SK-N-SH (cell line): ENCODE measurements around the gene LRRC45. TPM values are rescaled to one million over a fixed set of nuclear protein-coding genes. Genes with fewer than 3 reads are reported as not detected.

ENCODE experiments used
- CTCF ChIA-PET: fragments of 300-600, 350-600 bp; formaldehyde crosslinking; extraction: SDS; loops from one replicate; lab custom pipeline; 2021; lab: Yijun Ruan, JAX
- POLR2A ChIA-PET: fragments of 350-600 bp; sonication (Branson Sonifier 250); formaldehyde crosslinking; extraction: SDS; loops from one replicate; lab custom pipeline; 2020; ENCODE audit warnings: antibody characterized with exemption, inconsistent platforms; lab: Yijun Ruan, JAX
- DNase-seq: peaks from one replicate; pipeline ENCODE4 v3.0.0; 2012
- H2AFZ ChIP-seq: fragments of 200-600 bp; sonication (generic); 2 replicates; pipeline ENCODE4 v1.8.1; 2016; ENCODE audit warnings: antibody characterized with exemption, mild to moderate bottlenecking, low read depth
- H3F3A ChIP-seq: fragments of 200-600 bp; sonication (generic); replicated peaks from 2 replicates; pipeline ENCODE3; 2016; ENCODE audit warnings: antibody characterized with exemption, mild to moderate bottlenecking; ENCODE audit not compliant: insufficient read depth
- H3K27ac ChIP-seq, 2 experiments: fragments of 200-500 bp in 1 of 2; fragments of 200-600 bp in 1 of 2; sonication (Bioruptor generic) in 1 of 2; sonication (generic), shearing (Covaris generic) in 1 of 2; 2 replicates each; pipeline versions ENCODE4 v1.5.1 to v1.6.1; 2014 to 2016; ENCODE audit warnings: low read depth in 2 of 2, inconsistent platforms in 1 of 2, low read length in 1 of 2, mild to moderate bottlenecking in 1 of 2, mixed read lengths in 1 of 2
- H3K27me3 ChIP-seq: fragments of 200-600 bp; sonication (generic), shearing (Covaris generic); 2 replicates; pipeline ENCODE4 v1.6.1; 2016; ENCODE audit warnings: mixed run types; ENCODE audit not compliant: insufficient read depth
- H3K36me3 ChIP-seq, 2 experiments: fragments of 200-500 bp in 1 of 2; fragments of 200-600 bp in 1 of 2; sonication (Bioruptor generic) in 1 of 2; sonication (generic) in 1 of 2; replicated peaks in 1 of 2; 2 replicates each; pipeline versions ENCODE3 to v1.5.1; 2014 to 2016; ENCODE audit warnings: low read length in 1 of 2, mild to moderate bottlenecking in 1 of 2; ENCODE audit not compliant: insufficient read depth in 2 of 2, control insufficient read depth in 1 of 2
- H3K4me1 ChIP-seq, 2 experiments: fragments of 200-500 bp in 1 of 2; fragments of 200-600 bp in 1 of 2; sonication (Bioruptor generic) in 1 of 2; sonication (generic), shearing (Covaris generic) in 1 of 2; 2 replicates each; pipeline versions ENCODE4 v1.5.1 to v1.6.1; 2014 to 2016; ENCODE audit warnings: low read depth in 1 of 2, low read length in 1 of 2, mixed run types in 1 of 2; ENCODE audit not compliant: insufficient read depth in 2 of 2, control insufficient read depth in 1 of 2
- H3K4me2 ChIP-seq: fragments of 200-600 bp; sonication (generic), shearing (Covaris generic); 2 replicates; pipeline ENCODE4 v1.6.1; 2017; ENCODE audit warnings: mixed run types
- H3K4me3 ChIP-seq, 2 experiments: fragments of 200-500 bp in 1 of 2; fragments of 200-600 bp in 1 of 2; sonication (Bioruptor generic) in 1 of 2; sonication (generic), shearing (Covaris generic) in 1 of 2; 2 replicates each; pipeline versions ENCODE4 v1.5.1 to v1.8.1; 2014 to 2016; ENCODE audit warnings: low read depth in 2 of 2, inconsistent platforms in 1 of 2, low read length in 1 of 2, mild to moderate bottlenecking in 1 of 2, mixed read lengths in 1 of 2, moderate library complexity in 1 of 2
- H3K79me2 ChIP-seq: fragments of 200-600 bp; sonication (generic); 2 replicates; pipeline ENCODE4 v1.8.1; 2017; ENCODE audit warnings: mild to moderate bottlenecking; ENCODE audit not compliant: insufficient read depth
- H3K9ac ChIP-seq: fragments of 200-600 bp; sonication (generic); 2 replicates; pipeline ENCODE4 v1.6.1; 2017; ENCODE audit warnings: mixed run types
- H3K9me2 ChIP-seq: fragments of 200-600 bp; sonication (generic); 2 replicates; pipeline ENCODE4 v1.6.1; 2017; ENCODE audit warnings: mixed run types
- H3K9me3 ChIP-seq: fragments of 200-600 bp; sonication (generic); 2 replicates; pipeline ENCODE4 v1.6.1; 2017; ENCODE audit warnings: mixed run types, mild to moderate bottlenecking, moderate library complexity
- H4K20me1 ChIP-seq: fragments of 200-600 bp; sonication (generic); 2 replicates; pipeline ENCODE4 v1.6.1; 2017; ENCODE audit warnings: mild to moderate bottlenecking, mixed run types; ENCODE audit not compliant: insufficient read depth
- ELF1 ChIP-seq: IDR thresholded peaks from 2 replicates; pipeline ENCODE4 v1.4.0; 2012
- EZH2phosphoT487 ChIP-seq: fragments of 200-600 bp; sonication (generic); IDR thresholded peaks from 2 replicates; pipeline ENCODE4 v1.6.1; 2017; ENCODE audit warnings: low read depth, mixed run types, mild to moderate bottlenecking, antibody characterized with exemption, moderate library complexity, borderline replicate concordance
- GATA2 ChIP-seq: sonication (generic); formaldehyde crosslinking; IDR thresholded peaks from 2 replicates; pipeline ENCODE4 v1.5.0; 2020; ENCODE audit warnings: mild to moderate bottlenecking, missing genetic modification reagents
- JUND ChIP-seq: IDR thresholded peaks from 2 replicates; pipeline ENCODE4 v1.4.0; 2012
- NRF1 ChIP-seq: IDR thresholded peaks from 2 replicates; pipeline ENCODE4 v1.6.1; 2012; ENCODE audit warnings: low read depth, mild to moderate bottlenecking, low read length
- RCOR1 ChIP-seq: fragments of 150-350 bp; IDR thresholded peaks from 2 replicates; pipeline ENCODE4 v1.6.1; 2017; ENCODE audit warnings: antibody characterized with exemption, low read length
- RXRA ChIP-seq: IDR thresholded peaks from 2 replicates; pipeline ENCODE4 v1.4.0; 2012; ENCODE audit warnings: low read depth, mild to moderate bottlenecking, borderline replicate concordance
- SMC3 ChIP-seq: IDR thresholded peaks from 2 replicates; pipeline ENCODE4 v1.6.1; 2012; ENCODE audit warnings: low read depth, low read length, improper control_type of control experiment
- TAF1 ChIP-seq: IDR thresholded peaks from 2 replicates; pipeline ENCODE4 v1.6.1; 2012; ENCODE audit warnings: low read depth, mild to moderate bottlenecking, low read length, moderate library complexity, borderline replicate concordance
- USF1 ChIP-seq: IDR thresholded peaks from 2 replicates; pipeline ENCODE4 v1.4.0; 2012; ENCODE audit warnings: low read depth, borderline replicate concordance
- YY1 ChIP-seq: IDR thresholded peaks from 2 replicates; pipeline ENCODE4 v1.4.0; 2012; ENCODE audit warnings: low read depth, mild to moderate bottlenecking
- ZBTB33 ChIP-seq: IDR thresholded peaks from 2 replicates; pipeline ENCODE4 v1.4.0; 2012; ENCODE audit warnings: low read depth, borderline replicate concordance
- WGBS: methylation state at CpG from one replicate; pipeline ENCODE4 v1.1.6; 2017; ENCODE audit warnings: low lambda C conversion rate; 5-methylcytosine and 5-hydroxymethylcytosine counted together
- polyA plus RNA-seq, 3 experiments: library from polyadenylated mRNA; depleted of rRNA; stranded (reverse); fragments of >200 nt; gene quantifications; 2 replicates each; pipeline ENCODE4 v1.2.3, GENCODE V29; 2012
- TF ChIP-seq, protein P1 (sequence below): IDR thresholded peaks from 2 replicates; pipeline ENCODE4; 2012

Gene LRRC45
- polyA plus RNA-seq, 1 of the 3 experiments (the other 2 are of a cell fraction) = 31.5 TPM

DNA sequence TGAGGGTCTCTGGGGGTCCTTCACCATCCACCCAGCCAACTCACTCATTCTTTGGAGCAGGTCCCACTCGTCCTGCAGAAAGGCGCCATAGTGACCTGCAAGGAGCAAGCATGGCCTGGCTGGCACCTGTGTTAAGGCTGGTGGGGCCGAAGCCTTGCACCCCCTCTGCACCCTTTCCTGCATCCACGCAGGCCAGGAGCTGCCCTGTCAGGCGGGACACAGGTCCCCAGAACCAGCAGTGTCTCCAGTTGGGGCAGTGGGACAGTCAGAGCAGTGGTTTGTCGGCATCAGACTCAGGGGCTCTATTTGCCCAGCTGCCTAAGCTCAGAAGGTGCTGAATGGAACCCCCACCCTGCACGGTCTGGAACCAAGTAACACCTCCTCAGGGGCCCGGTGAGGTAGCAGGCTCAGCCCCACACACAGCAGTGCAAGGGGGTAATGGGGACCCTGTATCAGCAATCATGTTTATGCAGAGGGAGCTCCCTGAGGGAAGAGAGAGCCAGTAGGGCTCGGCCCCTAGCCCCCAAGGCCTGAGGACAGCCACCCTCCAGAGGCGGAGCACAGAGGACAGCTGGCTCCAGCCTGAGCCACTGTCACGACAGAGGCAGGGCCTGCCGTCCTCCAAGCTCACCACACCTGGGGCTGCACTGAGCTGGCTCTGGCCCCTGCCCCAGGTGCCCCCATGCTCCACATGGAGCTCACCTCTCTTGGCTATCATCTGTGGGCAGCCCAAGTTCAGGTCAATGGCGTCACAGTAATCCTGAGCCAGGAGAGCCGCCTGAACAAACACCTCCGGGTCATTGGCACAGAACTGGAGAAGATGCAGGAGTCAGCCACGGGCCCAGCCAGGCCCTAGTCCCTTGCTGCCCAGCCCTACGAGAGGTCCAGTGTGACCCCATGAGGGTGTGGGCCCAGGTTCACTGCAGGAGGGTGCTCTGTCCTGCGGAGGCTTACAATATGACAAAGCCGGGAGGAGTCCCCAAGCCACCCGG, 40.6 kb downstream of the LRRC45 start:
- TF ChIP-seq ELF1 (no peak), GATA2 (CRISPR knock-in tag) (no peak), SMC3 (no peak), TAF1 (no peak), YY1 (no peak), ZBTB33 (no peak), USF1 (no peak), JUND (no peak), NRF1 (no peak), EZH2phosphoT487 (no peak), RCOR1 (no peak), RXRA (no peak)
- TF ChIP-seq, protein P1, sequence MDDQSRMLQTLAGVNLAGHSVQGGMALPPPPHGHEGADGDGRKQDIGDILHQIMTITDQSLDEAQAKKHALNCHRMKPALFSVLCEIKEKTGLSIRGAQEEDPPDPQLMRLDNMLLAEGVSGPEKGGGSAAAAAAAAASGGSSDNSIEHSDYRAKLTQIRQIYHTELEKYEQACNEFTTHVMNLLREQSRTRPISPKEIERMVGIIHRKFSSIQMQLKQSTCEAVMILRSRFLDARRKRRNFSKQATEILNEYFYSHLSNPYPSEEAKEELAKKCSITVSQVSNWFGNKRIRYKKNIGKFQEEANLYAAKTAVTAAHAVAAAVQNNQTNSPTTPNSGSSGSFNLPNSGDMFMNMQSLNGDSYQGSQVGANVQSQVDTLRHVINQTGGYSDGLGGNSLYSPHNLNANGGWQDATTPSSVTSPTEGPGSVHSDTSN = no peak
- peaks cover 17 to 54% of the 10 kb centered on the region in 2 experiments for H3K36me3 ChIP-seq
- no peak for DNase-seq
- H3K4me3 ChIP-seq = peak overlapping the region in 1 of 2 experiments; percentile 81; a peak in 1 of 4 replicates
- H3K4me1 ChIP-seq = peaks cover 12 to 26% of the 10 kb centered on the region in 2 experiments; a peak in 2 of 4 replicates
- H3K9ac ChIP-seq = peak overlapping the region; percentile 89; the same call in 1 of the 2 replicates
- no peaks in the 10 kb centered on the region for H3K9me3 ChIP-seq
- peaks cover 20% of the 10 kb centered on the region for H3F3A ChIP-seq
- ChIA-PET CTCF (interaction anchor here (0.8 to 8.0 kb wide), 6 partner anchors 10 to 42 kb away, joined by 3 to 47 read pairs (median 4); partner anchors contain the start of genes DCXR and RAC3), POLR2A (interaction anchor here (1.3 kb wide), 1 partner anchor 9 kb away, joined by 4 read pairs; no protein-coding TSS in a partner anchor)
- H4K20me1 ChIP-seq = no peaks in the 10 kb centered on the region
- 85% methylated on average over 17 of the region's 20 CpGs for WGBS
- no peak overlapping the region for H3K27ac ChIP-seq
- no peaks in the 10 kb centered on the region for H3K9me2 ChIP-seq
- H2AFZ ChIP-seq = no peak overlapping the region
- H3K79me2 ChIP-seq = peaks cover 26% of the 10 kb centered on the region
- peak overlapping the region; percentile 100; the same call in 1 of the 2 replicates for H3K4me2 ChIP-seq
- H3K27me3 ChIP-seq = no peaks in the 10 kb centered on the region
